AG09309 (cell line): ENCODE data around the gene USP5.

Experiments
- DNase-seq: peaks from one replicate; pipeline ENCODE4 v3.0.0-alpha.2; 2010; ENCODE audit warnings: low read depth
- H3K4me3 ChIP-seq: 2 replicates; pipeline ENCODE4 v1.5.1; 2011; ENCODE audit warnings: mild to moderate bottlenecking, low read depth, low read length, moderate library complexity; ENCODE audit not compliant: control insufficient read depth
- TF ChIP-seq, protein P1 (sequence below): IDR thresholded peaks from 2 replicates; pipeline ENCODE4 v1.5.1; 2011; ENCODE audit warnings: mild to moderate bottlenecking, low read depth, low read length, inconsistent platforms; ENCODE audit not compliant: insufficient read depth, control insufficient read depth; ENCODE audit errors: missing control alignments

USP5 gene

DNA sequence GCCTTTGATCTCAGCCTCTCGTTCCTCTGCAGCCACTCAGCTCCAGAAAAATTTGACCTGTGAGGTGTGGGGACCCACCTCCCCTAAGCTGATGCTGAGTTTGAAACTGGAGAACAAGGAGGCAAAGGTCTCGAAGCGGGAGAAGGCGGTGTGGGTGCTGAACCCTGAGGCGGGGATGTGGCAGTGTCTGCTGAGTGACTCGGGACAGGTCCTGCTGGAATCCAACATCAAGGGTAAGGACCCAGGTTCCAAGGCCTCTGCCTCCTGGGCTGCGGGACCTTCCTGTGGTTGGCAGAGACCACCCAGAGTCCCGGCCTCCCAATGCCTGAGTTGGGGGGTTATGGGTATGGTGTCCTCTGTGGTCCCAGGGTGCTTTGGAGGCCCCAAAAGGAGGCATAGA lies 34.9 kb upstream of the USP5 start:
- TF ChIP-seq, protein P1, sequence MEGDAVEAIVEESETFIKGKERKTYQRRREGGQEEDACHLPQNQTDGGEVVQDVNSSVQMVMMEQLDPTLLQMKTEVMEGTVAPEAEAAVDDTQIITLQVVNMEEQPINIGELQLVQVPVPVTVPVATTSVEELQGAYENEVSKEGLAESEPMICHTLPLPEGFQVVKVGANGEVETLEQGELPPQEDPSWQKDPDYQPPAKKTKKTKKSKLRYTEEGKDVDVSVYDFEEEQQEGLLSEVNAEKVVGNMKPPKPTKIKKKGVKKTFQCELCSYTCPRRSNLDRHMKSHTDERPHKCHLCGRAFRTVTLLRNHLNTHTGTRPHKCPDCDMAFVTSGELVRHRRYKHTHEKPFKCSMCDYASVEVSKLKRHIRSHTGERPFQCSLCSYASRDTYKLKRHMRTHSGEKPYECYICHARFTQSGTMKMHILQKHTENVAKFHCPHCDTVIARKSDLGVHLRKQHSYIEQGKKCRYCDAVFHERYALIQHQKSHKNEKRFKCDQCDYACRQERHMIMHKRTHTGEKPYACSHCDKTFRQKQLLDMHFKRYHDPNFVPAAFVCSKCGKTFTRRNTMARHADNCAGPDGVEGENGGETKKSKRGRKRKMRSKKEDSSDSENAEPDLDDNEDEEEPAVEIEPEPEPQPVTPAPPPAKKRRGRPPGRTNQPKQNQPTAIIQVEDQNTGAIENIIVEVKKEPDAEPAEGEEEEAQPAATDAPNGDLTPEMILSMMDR = no peak
- H3K4me3 ChIP-seq = no peak overlapping the region
- DNase-seq = no peak

DNA sequence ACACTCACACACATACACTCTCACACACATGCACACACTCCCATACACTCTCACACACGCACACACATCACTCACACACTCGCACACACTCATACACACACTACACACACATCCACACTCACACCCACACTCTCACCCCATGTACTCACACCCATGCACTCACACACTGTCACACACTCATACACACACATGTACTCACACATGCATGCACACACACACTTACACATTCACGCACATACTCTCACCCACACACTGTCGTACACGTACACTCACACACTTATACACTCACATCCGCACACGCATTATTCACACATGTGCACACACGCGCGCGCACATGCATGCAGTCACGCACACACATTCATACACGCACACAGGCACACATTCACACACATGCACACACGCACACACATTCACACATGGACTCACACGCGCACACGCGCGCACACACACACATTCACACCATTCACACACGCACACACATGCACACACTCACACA lies 34.2 kb upstream of the USP5 start:
- TF ChIP-seq, protein P1 = no peak
- no peak overlapping the region for H3K4me3 ChIP-seq
- no peak for DNase-seq

DNA sequence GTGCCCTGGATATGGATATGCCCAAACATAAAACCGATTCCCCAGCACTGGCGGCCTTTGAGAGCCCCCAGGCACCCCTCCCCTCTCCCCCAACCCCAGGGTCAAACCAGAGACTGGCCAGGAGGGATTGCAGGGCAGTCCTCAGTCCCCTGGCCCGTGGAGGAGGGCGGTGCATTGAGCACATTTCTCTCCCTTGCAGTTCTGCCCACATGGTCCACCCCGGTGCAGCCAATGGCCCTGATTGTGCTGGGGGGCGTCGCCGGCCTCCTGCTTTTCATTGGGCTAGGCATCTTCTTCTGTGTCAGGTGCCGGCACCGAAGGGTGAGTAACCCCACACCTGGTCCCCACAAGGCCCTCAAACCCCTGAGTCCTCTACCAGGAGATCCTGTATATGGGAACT lies 33.7 kb upstream of the USP5 start:
- H3K4me3 ChIP-seq = no peak overlapping the region
- DNase-seq = no peak
- TF ChIP-seq, protein P1 = no peak

DNA sequence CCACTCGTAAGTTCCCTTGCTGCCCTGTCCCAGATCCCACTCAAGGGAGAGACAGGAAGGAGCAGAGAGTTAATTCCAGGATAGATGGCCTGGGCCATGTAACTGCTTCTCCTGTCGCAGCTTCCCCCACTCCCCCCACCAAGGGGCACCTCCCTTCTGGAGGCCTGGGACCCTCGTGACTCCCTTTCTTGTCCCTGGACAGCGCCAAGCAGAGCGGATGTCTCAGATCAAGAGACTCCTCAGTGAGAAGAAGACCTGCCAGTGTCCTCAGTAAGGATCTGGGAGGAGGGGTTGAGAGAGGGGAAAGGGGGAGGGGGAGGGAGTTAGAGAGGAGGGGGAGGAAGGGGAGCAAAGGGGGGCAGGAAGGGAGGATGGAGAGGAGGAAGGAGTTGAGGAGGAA lies 33.3 kb upstream of the USP5 start:
- TF ChIP-seq, protein P1 = no peak
- DNase-seq = no peak
- H3K4me3 ChIP-seq = no peak overlapping the region

DNA sequence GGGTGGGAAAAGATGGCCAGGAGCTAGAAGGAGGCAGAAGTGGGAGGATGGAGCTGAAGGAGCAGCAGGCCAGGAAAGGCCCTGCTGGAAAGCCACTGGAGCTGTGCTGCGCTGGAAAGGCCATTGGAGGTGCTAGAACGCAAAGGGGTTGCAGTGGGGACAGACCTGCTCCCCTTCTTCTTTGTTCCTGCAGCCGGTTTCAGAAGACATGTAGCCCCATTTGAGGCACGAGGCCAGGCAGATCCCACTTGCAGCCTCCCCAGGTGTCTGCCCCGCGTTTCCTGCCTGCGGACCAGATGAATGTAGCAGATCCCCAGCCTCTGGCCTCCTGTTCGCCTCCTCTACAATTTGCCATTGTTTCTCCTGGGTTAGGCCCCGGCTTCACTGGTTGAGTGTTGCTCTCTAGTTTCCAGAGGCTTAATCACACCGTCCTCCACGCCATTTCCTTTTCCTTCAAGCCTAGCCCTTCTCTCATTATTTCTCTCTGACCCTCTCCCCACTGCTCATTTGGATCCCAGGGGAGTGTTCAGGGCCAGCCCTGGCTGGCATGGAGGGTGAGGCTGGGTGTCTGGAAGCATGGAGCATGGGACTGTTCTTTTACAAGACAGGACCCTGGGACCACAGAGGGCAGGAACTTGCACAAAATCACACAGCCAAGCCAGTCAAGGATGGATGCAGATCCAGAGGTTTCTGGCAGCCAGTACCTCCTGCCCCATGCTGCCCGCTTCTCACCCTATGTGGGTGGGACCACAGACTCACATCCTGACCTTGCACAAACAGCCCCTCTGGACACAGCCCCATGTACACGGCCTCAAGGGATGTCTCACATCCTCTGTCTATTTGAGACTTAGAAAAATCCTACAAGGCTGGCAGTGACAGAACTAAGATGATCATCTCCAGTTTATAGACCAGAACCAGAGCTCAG lies 32.6 kb upstream of the USP5 start:
- H3K4me3 ChIP-seq = no peak overlapping the region
- DNase-seq = no peak
- TF ChIP-seq, protein P1 = no peak

DNA sequence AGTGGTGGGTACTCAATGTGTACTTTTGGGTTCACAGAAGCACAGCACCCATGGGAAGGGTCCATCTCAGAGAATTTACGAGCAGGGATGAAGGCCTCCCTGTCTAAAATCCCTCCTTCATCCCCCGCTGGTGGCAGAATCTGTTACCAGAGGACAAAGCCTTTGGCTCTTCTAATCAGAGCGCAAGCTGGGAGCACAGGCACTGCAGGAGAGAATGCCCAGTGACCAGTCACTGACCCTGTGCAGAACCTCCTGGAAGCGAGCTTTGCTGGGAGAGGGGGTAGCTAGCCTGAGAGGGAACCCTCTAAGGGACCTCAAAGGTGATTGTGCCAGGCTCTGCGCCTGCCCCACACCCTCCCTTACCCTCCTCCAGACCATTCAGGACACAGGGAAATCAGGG lies 31.8 kb upstream of the USP5 start:
- TF ChIP-seq, protein P1 = no peak
- no peak for DNase-seq
- H3K4me3 ChIP-seq = no peak overlapping the region
